H9 (cell line): ENCODE measurements around the gene RNLS. TPM values are rescaled to one million over a fixed set of nuclear protein-coding genes. Genes with fewer than 3 reads are reported as not detected.

Experiments used
- DNase-seq: peaks from one replicate; pipeline ENCODE4 v3.0.0-alpha.2; 2017
- H2AFZ ChIP-seq: one replicate; pipeline ENCODE4 v1.6.1; 2013; ENCODE audit warnings: mild to moderate bottlenecking, low read length, control low read depth, moderate library complexity
- H2AK5ac ChIP-seq: 2 replicates; pipeline ENCODE4 v1.6.1; 2013; ENCODE audit warnings: low read length, control low read depth, mixed read lengths; ENCODE audit not compliant: insufficient read length
- H2BK120ac ChIP-seq: one replicate; pipeline ENCODE4 v1.6.1; 2013; ENCODE audit warnings: low read depth, mild to moderate bottlenecking, low read length, control low read depth, inconsistent platforms; ENCODE audit not compliant: poor library complexity, severe bottlenecking
- H2BK12ac ChIP-seq: 2 replicates; pipeline ENCODE4 v1.6.1; 2013; ENCODE audit warnings: low read length, control low read depth, mixed read lengths, low read depth; ENCODE audit not compliant: insufficient read length
- H2BK15ac ChIP-seq: 2 replicates; pipeline ENCODE4 v1.6.1; 2013; ENCODE audit warnings: low read depth, low read length, control low read depth
- H2BK20ac ChIP-seq: one replicate; pipeline ENCODE4 v1.6.1; 2013; ENCODE audit warnings: low read depth, mild to moderate bottlenecking, low read length, control low read depth, inconsistent platforms; ENCODE audit not compliant: poor library complexity, severe bottlenecking
- H2BK5ac ChIP-seq: 2 replicates; pipeline ENCODE4 v1.6.1; 2013; ENCODE audit warnings: low read length, control low read depth, mixed read lengths; ENCODE audit not compliant: insufficient read length
- H3K14ac ChIP-seq: 2 replicates; pipeline ENCODE4 v1.6.1; 2013; ENCODE audit warnings: low read length, control low read depth; ENCODE audit not compliant: insufficient read depth
- H3K18ac ChIP-seq: 2 replicates; pipeline ENCODE4 v1.6.1; 2013; ENCODE audit warnings: low read depth, mild to moderate bottlenecking, mixed read lengths, low read length, control low read depth; ENCODE audit not compliant: insufficient read length
- H3K23ac ChIP-seq: 2 replicates; pipeline ENCODE4 v1.6.1; 2013; ENCODE audit warnings: low read length, control low read depth, mixed read lengths, low read depth; ENCODE audit not compliant: insufficient read length
- H3K23me2 ChIP-seq: 2 replicates; pipeline ENCODE4 v1.6.1; 2013; ENCODE audit warnings: low read depth, mild to moderate bottlenecking, mixed read lengths, low read length, control low read depth; ENCODE audit not compliant: insufficient read length, poor library complexity, severe bottlenecking
- H3K27ac ChIP-seq: 2 replicates; pipeline ENCODE4 v1.5.1; 2013; ENCODE audit warnings: low read length, control low read depth, mixed read lengths, low read depth; ENCODE audit not compliant: insufficient read length
- H3K27me3 ChIP-seq: 2 replicates; pipeline ENCODE4 v1.6.1; 2013; ENCODE audit warnings: low read length, control low read depth, inconsistent platforms; ENCODE audit not compliant: insufficient read depth
- H3K4ac ChIP-seq: 2 replicates; pipeline ENCODE4 v1.6.1; 2013; ENCODE audit warnings: low read depth, mild to moderate bottlenecking, control low read depth, inconsistent platforms, low read length, moderate library complexity
- H3K4me1 ChIP-seq: 2 replicates; pipeline ENCODE4 v1.6.1; 2013; ENCODE audit warnings: low read length, control low read depth, inconsistent platforms; ENCODE audit not compliant: insufficient read depth
- H3K4me2 ChIP-seq: 2 replicates; pipeline ENCODE4 v1.6.1; 2013; ENCODE audit warnings: low read length, control low read depth, mixed read lengths; ENCODE audit not compliant: insufficient read length, insufficient read depth
- H3K56ac ChIP-seq: 2 replicates; pipeline ENCODE4 v1.6.1; 2013; ENCODE audit warnings: low read depth, mild to moderate bottlenecking, mixed read lengths, low read length, control low read depth; ENCODE audit not compliant: insufficient read length
- H3K79me1 ChIP-seq: 2 replicates; pipeline ENCODE4 v1.6.1; 2013; ENCODE audit warnings: low read depth, mild to moderate bottlenecking, moderate library complexity, low read length, control low read depth, inconsistent platforms; ENCODE audit not compliant: insufficient read depth, poor library complexity, severe bottlenecking
- H3K79me2 ChIP-seq: 2 replicates; pipeline ENCODE4 v1.6.1; 2013; ENCODE audit warnings: low read length, control low read depth, inconsistent platforms; ENCODE audit not compliant: insufficient read depth
- H3K9ac ChIP-seq: 2 replicates; pipeline ENCODE4 v1.6.1; 2013; ENCODE audit warnings: low read length, control low read depth, mixed read lengths; ENCODE audit not compliant: insufficient read length; ENCODE audit errors: extremely low read depth
- H3K9me3 ChIP-seq: one replicate; pipeline ENCODE4 v1.6.1; 2013; ENCODE audit warnings: low read depth, low read length, inconsistent platforms; ENCODE audit not compliant: control insufficient read depth
- H3T11ph ChIP-seq: one replicate; pipeline ENCODE4 v1.6.1; 2013; ENCODE audit warnings: mild to moderate bottlenecking, low read length, control low read depth, inconsistent platforms
- H4K20me1 ChIP-seq: one replicate; pipeline ENCODE4 v1.6.1; 2013; ENCODE audit not compliant: control insufficient read depth, insufficient read length, insufficient read depth
- H4K5ac ChIP-seq: 2 replicates; pipeline ENCODE4 v1.6.1; 2013; ENCODE audit warnings: low read depth, mild to moderate bottlenecking, mixed read lengths, low read length, control low read depth; ENCODE audit not compliant: insufficient read length
- H4K8ac ChIP-seq: replicated peaks from 2 replicates; pipeline ENCODE4 v1.6.1; 2013; ENCODE audit warnings: low read length, control low read depth, mixed read lengths, low read depth; ENCODE audit not compliant: insufficient read length
- H4K91ac ChIP-seq: 2 replicates; pipeline ENCODE4 v1.6.1; 2013; ENCODE audit warnings: low read depth, mild to moderate bottlenecking, moderate library complexity, mixed read lengths, low read length, control low read depth; ENCODE audit not compliant: insufficient read length
- H3K27ac Mint-ChIP-seq, 3 experiments: 2 replicates in 2 of 3; 3 replicates in 1 of 3; pipeline ENCODE4 v1.8.0; 2020 to 2021; ENCODE audit warnings: mixed read lengths in 3 of 3, mild to moderate bottlenecking in 1 of 3, moderate library complexity in 1 of 3
- H3K27me3 Mint-ChIP-seq: 2 replicates; pipeline ENCODE4 v1.8.0; 2021; ENCODE audit warnings: low read depth, mild to moderate bottlenecking, moderate library complexity, mixed read lengths
- H3K36me3 Mint-ChIP-seq, 3 experiments: 2 replicates in 2 of 3; 3 replicates in 1 of 3; pipeline ENCODE4 v1.8.0; 2020 to 2021; ENCODE audit warnings: low read depth in 3 of 3, mixed read lengths in 3 of 3; ENCODE audit not compliant: insufficient read depth in 1 of 3
- H3K4me1 Mint-ChIP-seq, 2 experiments: 2 replicates each; pipeline ENCODE4 v1.8.0; 2020; ENCODE audit warnings: mixed read lengths in 2 of 2
- H3K4me3 Mint-ChIP-seq, 2 experiments: 2 replicates in 1 of 2; 3 replicates in 1 of 2; pipeline ENCODE4 v1.8.0; 2020 to 2021; ENCODE audit warnings: mild to moderate bottlenecking in 2 of 2, mixed read lengths in 2 of 2, moderate library complexity in 1 of 2
- H3K9me3 Mint-ChIP-seq, 2 experiments: 2 replicates in 1 of 2; 3 replicates in 1 of 2; pipeline ENCODE4 v1.8.0; 2020; ENCODE audit warnings: mild to moderate bottlenecking in 2 of 2, mixed read lengths in 2 of 2, moderate library complexity in 1 of 2
- CTCF ChIP-seq: fragments of 200-600 bp; sonication (generic); conservative IDR thresholded peaks from 3 replicates; pipeline ENCODE4 v1.8.0; 2021; ENCODE audit warnings: antibody characterized with exemption, mild to moderate bottlenecking
- WGBS: extraction: QIAGEN DNeasy Blood & Tissue Kit; methylation state at CpG from one replicate; pipeline ENCODE4 v1.1.7; 2013; ENCODE audit warnings: missing lambda C conversion rate, low lambda C conversion rate, mixed read lengths; ENCODE audit not compliant: insufficient read length; ENCODE audit errors: extremely low coverage; 5-methylcytosine and 5-hydroxymethylcytosine counted together
- total RNA-seq: library from RNA; stranded (reverse); gene quantifications from 2 replicates; pipeline ENCODE4 v1.2.1, GENCODE V29; 2021

The RNLS gene
- total RNA-seq, 1 experiment from 2014 or later: 7.5 TPM

- WGBS: no CpG with 5 or more reads among the region's 8 CpGs
- Histone ChIP-seq H3K56ac (no peak overlapping the region), H3K79me1 (no peaks in the 10 kb centered on the region), H2BK20ac (no peak overlapping the region), H2BK120ac (no peak overlapping the region), H2BK5ac (no peak overlapping the region), H3K23ac (no peak overlapping the region), H3T11ph (no peak overlapping the region), H3K18ac (no peak overlapping the region), H2AK5ac (no peak overlapping the region), H2BK15ac (no peak overlapping the region), H3K4me1 (no peaks in the 10 kb centered on the region), H3K4ac (no peak overlapping the region), H4K8ac (no peak overlapping the region), H3K23me2 (no peaks in the 10 kb centered on the region), H4K91ac (no peak overlapping the region), H3K4me2 (no peak overlapping the region), H3K27me3 (no peaks in the 10 kb centered on the region), H4K5ac (no peak overlapping the region), H3K27ac (no peak overlapping the region), H4K20me1 (no peaks in the 10 kb centered on the region), H3K9me3 (no peaks in the 10 kb centered on the region), H3K79me2 (no peaks in the 10 kb centered on the region), H3K9ac (no peak overlapping the region), H3K14ac (no peak overlapping the region; the same call in 1 of the 2 replicates), H2AFZ (no peak overlapping the region), H2BK12ac (no peak overlapping the region)
- no peaks in the 10 kb centered on the region for H3K27me3 Mint-ChIP-seq
- H3K27ac Mint-ChIP-seq: 0 out of 7 replicates have a peak overlapping the region, but pooled peaks of 1 of the 3 experiments have one; percentile 33
- H3K9me3 Mint-ChIP-seq: no peaks in the 10 kb centered on the region
- no peak for DNase-seq
- no peaks in the 10 kb centered on the region for H3K4me1 Mint-ChIP-seq
- TF ChIP-seq CTCF: no peak
- H3K36me3 Mint-ChIP-seq: no peaks in the 10 kb centered on the region
- no peak overlapping the region for H3K4me3 Mint-ChIP-seq
These were observed 210.9 kb downstream of the RNLS start for GRCh38 chr10:88372051-88372715.
